ENCODE measurements around the gene CD52.
"Not testable (repeated sequence)": the region's sequence is repeated elsewhere in the genome, so short reads cannot be mapped to it uniquely, and the experiment has no call there.

- TF ChIP-seq CTCF (IDR thresholded peaks at IDR 0.05); FOXM1 (IDR thresholded peaks at IDR 0.05; ENCODE audit: low read depth); USF2 (IDR thresholded peaks at IDR 0.05; ENCODE audit: borderline replicate concordance, low read depth, low read length); EP300 (IDR thresholded peaks at IDR 0.05; ENCODE audit: borderline replicate concordance in 1 of 2, low read depth in 1 of 2, low read length in 1 of 2); MAX (IDR thresholded peaks at IDR 0.05; ENCODE audit: low read depth); RAD21 (IDR thresholded peaks at IDR 0.05; ENCODE audit: low read length); TAF1 (IDR thresholded peaks at IDR 0.05; ENCODE audit: borderline replicate concordance, low read depth, low read length); ZBTB33 (IDR thresholded peaks at IDR 0.05; ENCODE audit: borderline replicate concordance, low read depth); GABPA (IDR thresholded peaks at IDR 0.05; ENCODE audit: low read depth); JUND (IDR thresholded peaks at IDR 0.05); RXRA (IDR thresholded peaks at IDR 0.05; ENCODE audit: borderline replicate concordance, low read depth): not testable (repeated sequence)
- TF ChIP-seq, protein P1, sequence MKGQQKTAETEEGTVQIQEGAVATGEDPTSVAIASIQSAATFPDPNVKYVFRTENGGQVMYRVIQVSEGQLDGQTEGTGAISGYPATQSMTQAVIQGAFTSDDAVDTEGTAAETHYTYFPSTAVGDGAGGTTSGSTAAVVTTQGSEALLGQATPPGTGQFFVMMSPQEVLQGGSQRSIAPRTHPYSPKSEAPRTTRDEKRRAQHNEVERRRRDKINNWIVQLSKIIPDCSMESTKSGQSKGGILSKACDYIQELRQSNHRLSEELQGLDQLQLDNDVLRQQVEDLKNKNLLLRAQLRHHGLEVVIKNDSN (IDR thresholded peaks at IDR 0.05; ENCODE audit: borderline replicate concordance, low read depth): not testable (repeated sequence)
Observed at GRCh38 chr1:26333312-26333711, 15.6 kb downstream of the CD52 start.
